ENCODE results near the gene PLCB3.

PLCB3 gene

GRCh38 chr11:64268025-64268892 lies 16.9 kb downstream of the PLCB3 start:
- FAIRE-seq: no peak

- FAIRE-seq: no peak
Observed at GRCh38 chr11:64268893-64269539, 17.7 kb downstream of the PLCB3 start.

DNA sequence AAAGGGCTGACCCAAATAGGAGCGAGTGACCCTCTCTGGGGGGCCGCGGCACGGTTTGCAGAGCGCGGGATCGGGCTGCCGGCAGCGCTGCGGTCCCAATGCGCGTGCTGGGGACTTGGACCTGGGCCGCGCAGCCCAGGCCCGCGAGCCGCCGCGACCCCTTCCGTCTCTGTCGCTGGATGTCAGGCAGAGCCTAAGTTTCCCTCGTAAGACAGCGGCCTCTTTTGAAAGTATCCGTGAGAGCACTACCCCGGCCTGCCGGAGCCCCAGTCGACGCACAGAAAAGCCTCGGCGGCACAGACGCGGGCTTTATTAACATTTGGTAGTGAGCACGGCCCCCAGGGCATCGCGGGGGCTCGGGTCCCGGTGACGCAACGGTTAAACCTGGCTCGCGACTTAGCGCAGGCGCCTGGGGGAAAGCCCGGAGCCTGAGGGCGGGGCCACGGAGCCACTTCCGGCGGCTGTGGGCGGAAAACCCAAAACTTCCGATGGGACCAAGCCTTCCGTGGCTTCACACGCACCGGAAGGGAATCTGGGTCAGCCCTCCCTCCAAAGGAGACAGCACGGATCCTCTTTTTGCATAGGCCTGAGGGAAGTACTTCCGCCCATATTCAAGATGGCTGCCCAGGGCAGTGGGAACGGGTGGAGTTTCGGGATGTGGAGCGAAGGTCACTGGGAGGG lies 18.4 kb downstream of the PLCB3 start:
- no peak for FAIRE-seq

- FAIRE-seq: no peak
Observed at GRCh38 chr11:64275031-64275800, 23.9 kb downstream of the PLCB3 start.

DNA sequence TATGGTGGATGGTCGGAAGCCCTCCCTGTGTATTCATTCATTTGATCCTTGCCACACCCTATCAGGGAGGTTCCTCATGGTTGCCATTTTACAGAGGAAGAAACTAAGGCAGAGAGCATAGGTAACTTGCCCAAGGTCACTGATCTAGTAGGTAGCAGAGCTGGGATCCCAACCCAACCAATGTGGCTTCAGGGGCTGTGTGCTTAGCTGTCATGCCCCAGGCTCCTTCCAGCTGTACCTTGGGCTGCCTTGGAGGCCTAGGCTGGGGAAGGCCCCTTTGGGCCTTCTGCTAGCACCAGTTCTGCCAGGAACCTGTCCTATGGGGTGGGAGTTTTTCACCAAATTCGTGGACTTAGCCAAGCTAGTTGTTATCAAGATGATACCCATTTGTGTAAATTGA lies 24.5 kb downstream of the PLCB3 start:
- no peak for FAIRE-seq

DNA sequence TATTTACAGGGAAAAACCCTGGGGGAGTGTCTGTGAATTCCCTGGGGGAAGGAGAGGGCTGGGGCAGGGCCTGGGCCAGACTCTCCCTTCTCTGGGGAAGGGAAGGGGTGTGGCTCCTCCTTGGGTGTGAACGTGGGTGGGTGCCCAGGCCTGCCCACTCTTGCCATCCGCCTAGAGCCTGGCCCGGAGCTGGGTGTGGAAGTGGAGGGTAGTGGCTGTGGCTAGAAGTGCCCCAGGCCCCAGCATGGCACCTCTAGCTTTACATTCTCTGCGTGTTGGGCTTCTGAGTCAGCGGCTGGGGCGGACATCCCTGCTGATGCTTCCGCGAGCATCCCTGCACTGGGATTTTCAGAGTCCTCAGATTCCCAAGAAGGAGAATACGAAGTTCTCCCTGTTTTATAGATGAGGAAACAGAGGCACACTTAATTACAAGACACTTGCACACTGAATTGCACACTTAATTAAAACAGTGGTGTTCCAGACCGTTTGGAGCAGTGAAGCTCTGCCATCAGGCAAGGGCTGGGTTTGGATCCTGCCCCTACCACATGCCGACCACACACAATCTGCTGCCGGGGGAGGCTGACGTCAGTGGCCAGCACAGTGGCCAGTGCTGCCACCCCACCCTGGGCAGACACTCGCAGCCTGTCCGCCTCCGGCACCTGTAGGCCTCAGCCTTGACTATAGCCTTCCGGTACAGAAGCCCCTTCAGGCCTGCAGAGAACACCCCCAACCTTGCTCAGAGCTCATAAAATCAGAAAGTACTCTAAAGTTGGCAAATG lies 25.5 kb downstream of the PLCB3 start:
- no peak for FAIRE-seq

DNA sequence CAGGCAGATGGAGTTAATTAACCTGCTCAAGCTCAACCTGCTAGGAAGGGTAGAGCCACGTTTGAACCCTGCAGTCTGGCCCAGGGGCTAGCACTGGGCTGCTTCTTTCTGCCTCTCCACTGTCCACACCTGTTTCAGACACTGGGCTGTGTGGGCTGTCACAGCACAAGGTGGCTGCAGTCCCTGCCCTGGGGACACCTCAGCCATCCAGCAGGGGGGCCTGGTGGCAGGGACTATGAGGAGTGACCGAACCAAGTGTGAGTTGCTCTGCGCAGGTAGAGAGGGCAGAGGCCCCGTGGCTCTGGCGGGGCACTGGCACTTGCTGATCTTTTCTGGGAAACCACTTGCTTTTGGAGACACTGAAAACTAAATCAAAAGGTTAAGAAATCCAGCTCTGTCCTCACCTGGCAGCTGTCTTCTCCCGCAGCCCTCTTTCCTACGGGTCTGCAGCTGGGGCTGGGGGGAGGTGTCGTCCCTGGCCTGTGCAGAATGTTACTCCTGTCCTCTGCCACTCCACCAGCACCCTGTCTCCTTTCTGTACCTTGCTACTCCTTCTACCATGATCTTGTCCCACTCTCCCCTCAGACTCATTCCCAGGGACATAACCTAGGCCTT lies 27.4 kb downstream of the PLCB3 start:
- no peak for FAIRE-seq

DNA sequence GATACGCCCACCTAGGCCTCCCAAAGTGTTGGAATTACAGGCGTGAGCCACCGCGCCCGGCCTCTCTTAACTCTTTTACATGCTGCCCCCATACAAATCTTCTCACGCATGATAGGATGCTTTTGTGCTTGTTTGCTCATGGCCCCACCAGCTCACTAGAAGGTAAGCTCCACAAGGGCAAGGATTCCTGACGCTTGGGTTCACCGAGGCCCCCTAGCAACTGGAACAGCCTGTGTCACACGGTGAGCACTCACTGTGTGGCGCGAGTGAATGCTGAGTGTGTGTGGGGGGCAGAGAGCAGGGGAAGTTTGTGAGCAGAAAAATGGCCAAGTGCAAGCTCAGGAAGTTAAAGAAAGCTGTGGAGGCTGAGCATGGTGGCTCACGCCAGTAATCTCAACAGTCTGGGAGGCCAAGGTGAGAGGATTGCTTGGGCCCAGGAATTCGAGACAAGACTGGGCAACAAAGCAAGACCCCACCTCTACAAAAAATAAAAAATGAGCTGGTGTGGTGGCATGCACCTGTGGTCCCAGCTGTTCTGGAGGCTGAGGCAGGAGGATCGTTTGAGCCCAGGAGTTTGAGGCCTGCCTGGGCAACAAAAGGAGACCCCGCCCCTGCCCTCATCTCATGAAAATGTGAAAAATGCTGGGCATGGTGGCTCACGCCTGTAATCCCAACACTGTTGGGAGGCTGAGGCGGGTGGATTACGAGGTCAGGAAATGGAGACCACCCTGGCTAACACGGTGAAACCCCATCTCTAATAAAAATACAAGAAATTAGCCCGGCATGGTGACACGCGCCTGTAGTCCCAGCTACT lies 30.8 kb downstream of the PLCB3 start:
- no peak for FAIRE-seq

- FAIRE-seq: no peak
Observed at GRCh38 chr11:64283092-64283491, 31.8 kb downstream of the PLCB3 start.

- FAIRE-seq: peak; percentile 90
Observed at GRCh38 chr11:64284048-64284961, 33.0 kb downstream of the PLCB3 start, which contains the start of gene BAD. TSS of gene BAD (minus strand) at chr11:64284665. CDS start at chr11:64284368, 297 bp downstream.

DNA sequence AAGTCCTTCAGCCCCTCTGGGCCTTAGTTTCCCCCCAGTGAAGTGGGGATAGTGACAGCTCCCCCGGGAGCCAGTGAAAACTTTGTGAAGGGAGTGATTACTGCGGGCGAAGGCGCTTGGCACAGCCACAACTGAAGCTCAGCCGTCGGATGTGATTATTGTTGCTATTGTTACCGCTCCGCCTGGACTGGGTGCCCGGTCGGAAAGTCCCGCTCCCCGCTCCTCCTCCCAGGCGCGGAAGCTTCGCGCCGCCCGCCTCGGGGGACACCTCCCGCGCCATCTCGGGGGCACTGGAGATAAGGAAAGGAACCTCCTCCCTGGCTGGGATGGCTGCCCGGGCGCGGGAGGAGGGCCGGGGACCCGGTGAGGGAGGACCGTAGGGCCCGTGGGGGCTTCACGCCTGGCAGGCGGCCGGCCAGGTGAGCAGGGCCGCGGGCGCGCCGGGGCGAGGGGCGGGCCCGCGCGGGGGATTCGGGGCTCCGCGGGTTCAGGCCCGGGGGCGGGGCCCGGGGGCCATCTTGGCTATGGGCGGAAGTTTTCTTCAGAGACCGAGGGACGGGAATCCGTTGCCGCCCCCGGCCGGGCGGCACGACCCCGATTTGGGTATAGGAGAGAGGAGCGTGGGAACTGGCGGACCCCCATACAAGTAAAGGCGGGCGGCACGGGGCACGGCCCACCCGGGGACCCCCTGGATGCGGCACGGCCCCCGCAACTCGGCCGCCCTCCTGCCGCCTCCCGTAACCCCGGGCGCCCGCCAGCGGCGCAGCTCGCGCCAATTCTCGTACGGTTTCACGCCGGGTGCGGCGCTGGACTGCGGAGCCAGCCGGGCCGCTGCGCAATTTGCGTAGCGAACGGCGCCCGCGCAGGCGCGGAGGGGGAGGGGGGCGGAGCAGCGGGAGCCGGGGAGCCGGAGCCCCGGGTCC lies 33.9 kb downstream of the PLCB3 start, which contains the start of gene GPR137:
Gene GPR137 (plus strand): TSS at position 887 of the 923 bp plus-strand sequence. CDS start 677 bp downstream, outside the sequence.
- no peak for FAIRE-seq

GRCh38 chr11:64285885-64286800 lies 34.8 kb downstream of the PLCB3 start:
- no peak for FAIRE-seq

DNA sequence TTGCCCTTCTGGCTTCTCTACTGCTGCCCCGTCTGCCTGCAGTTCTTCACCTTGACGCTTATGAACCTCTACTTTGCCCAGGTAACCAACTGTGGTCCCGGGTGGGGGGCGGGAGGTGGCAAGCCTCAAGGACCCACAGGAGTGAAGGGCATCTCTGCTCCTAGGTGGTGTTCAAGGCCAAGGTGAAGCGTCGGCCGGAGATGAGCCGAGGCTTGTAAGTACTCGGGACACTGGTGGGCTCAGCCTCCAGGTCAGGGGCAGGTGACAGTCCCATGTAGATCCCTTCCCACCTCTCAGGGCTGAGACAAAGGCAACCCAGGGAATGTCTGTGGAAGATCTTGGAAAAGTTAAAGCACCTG lies 35.5 kb downstream of the PLCB3 start:
- FAIRE-seq: no peak

DNA sequence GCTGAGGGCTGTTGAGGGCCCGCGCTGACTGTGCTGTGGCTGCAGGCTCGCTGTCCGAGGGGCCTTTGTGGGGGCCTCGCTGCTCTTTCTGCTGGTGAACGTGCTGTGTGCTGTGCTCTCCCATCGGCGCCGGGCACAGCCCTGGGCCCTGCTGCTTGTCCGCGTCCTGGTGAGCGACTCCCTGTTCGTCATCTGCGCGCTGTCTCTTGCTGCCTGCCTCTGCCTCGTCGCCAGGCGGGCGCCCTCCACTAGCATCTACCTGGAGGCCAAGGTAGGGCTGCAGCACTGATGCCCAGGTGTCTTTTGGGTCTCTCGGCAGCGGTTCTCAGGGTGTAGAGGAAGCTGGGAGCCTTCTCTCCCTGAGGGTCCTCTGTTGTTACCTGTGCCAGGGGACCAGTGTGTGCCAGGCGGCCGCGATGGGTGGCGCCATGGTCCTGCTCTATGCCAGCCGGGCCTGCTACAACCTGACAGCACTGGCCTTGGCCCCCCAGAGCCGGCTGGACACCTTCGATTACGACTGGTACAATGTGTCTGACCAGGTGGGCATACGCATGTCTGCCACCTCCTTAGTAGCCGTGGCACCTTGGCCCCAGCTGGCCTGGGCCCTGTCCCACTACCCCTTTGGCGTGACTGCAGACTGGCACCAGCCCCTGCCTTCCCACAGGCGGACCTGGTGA lies 36.5 kb downstream of the PLCB3 start:
- FAIRE-seq: no peak

DNA sequence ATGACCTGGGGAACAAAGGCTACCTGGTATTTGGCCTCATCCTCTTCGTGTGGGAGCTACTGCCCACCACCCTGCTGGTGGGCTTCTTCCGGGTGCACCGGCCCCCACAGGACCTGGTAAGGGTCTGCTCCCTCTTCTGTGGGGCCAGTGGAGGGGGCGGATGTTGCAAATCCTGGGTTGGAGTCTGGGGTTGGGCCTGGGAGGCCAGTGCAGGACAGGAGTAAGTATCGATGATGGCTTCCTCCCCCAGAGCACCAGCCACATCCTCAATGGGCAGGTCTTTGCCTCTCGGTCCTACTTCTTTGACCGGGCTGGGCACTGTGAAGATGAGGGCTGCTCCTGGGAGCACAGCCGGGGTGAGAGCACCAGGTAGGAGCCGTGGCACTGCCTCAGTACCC lies 37.0 kb downstream of the PLCB3 start:
- no peak for FAIRE-seq

DNA sequence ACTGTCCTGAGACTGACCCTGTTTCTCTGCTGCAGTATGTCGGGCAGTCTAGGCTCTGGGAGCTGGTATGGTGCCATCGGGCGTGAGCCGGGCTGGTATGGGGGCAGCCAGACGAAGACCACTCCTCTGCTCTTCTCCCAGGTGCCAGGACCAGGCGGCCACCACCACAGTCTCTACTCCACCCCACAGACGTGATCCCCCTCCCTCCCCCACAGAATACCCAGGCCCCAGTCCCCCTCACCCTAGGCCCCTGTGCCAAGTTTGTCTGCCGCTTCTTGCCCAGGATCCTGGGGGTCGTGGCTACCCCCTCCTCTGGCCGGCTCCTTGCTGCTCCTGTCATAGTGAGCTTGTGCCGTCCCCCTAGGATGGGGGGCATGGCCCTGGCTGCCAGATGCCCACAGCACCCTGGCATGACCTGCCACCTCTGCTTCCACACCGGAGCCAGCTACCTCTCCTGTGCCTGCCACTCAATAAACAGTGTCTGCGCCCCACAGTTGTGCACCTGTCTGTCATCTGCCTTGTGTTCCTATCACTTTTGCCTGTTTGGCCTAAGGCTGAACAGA lies 37.8 kb downstream of the PLCB3 start:
- no peak for FAIRE-seq

All from islet of Langerhans (tissue), 1 donor.